ENCODE results near the gene ZNF804B. TPM values are rescaled to one million over a fixed set of nuclear protein-coding genes. Genes with fewer than 3 reads are reported as not detected.

Gene ZNF804B
- total RNA-seq, 1 donor from 2014 or later, result not detected

DNA sequence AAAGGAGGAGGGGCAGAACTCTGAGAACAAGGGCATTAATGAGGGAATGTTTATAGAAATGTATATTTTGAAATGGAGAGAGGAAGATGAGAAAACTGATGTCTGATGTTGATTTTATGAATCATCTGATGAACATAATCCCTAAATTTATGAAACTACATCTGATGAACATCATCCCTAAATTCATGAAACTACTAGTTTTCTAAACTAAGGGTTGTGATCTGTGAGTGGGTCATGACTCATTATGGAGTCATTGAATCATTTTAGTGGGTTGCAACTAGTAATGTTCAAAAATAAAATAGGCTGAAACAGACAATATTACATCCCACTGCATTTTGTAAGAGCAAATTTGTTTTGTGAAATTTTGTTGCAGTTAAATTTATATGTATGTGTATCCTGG lies 478.7 kb downstream of the ZNF804B start:
- TF ChIP-seq, protein P1, sequence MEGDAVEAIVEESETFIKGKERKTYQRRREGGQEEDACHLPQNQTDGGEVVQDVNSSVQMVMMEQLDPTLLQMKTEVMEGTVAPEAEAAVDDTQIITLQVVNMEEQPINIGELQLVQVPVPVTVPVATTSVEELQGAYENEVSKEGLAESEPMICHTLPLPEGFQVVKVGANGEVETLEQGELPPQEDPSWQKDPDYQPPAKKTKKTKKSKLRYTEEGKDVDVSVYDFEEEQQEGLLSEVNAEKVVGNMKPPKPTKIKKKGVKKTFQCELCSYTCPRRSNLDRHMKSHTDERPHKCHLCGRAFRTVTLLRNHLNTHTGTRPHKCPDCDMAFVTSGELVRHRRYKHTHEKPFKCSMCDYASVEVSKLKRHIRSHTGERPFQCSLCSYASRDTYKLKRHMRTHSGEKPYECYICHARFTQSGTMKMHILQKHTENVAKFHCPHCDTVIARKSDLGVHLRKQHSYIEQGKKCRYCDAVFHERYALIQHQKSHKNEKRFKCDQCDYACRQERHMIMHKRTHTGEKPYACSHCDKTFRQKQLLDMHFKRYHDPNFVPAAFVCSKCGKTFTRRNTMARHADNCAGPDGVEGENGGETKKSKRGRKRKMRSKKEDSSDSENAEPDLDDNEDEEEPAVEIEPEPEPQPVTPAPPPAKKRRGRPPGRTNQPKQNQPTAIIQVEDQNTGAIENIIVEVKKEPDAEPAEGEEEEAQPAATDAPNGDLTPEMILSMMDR (IDR thresholded peaks at IDR 0.05), result no peak
- no peak for TF ChIP-seq EZH2phosphoT487 (IDR thresholded peaks at IDR 0.05)
- Histone ChIP-seq H3K9ac (no peak overlapping the region), H3K27ac (no peak overlapping the region), H3K4me3 (no peak overlapping the region), H3K36me3 (no peaks in the 10 kb centered on the region), H3K27me3 (no peaks in the 10 kb centered on the region), H3K4me2 (no peak overlapping the region), H4K20me1 (ENCODE audit: low read depth) (no peaks in the 10 kb centered on the region), H2AFZ (replicated peaks) (no peak overlapping the region), H3K4me1 (peaks cover 3% of the 10 kb centered on the region), H3F3A (ENCODE audit: low read depth) (no peaks in the 10 kb centered on the region), H3K79me2 (ENCODE audit: low read depth) (no peaks in the 10 kb centered on the region), H3K9me3 (ENCODE audit: low read depth) (no peaks in the 10 kb centered on the region)
- no peak overlapping the region for H3K4me3 Mint-ChIP-seq
- no peaks in the 10 kb centered on the region for H3K4me1 Mint-ChIP-seq
- H3K9me3 Mint-ChIP-seq, result no peaks in the 10 kb centered on the region
- DNase-seq (ENCODE audit: low spot score), result no peak
- H3K27me3 Mint-ChIP-seq (ENCODE audit: insufficient read depth, low read depth), result no peaks in the 10 kb centered on the region
- no peaks in the 10 kb centered on the region for H3K36me3 Mint-ChIP-seq
- no peak overlapping the region for H3K27ac Mint-ChIP-seq

DNA sequence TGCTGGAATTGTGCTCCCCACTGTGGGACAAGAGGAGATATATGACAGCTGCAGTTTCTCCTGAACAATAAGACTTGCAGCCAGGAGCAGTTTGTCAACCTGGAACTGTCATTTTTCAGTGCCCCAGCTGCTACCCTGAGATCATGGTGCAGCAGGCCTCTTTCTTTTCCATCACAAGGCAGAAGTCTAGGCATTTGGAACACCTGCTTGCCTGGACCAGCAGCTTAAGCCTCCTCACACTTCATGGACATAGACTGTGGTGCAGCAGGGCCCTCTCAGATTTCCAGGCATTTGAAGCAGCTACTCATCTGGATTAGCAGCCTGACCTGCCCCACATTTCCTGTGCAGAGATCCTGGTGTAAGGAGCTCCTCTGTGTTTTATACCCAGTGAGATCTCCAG lies 486.7 kb downstream of the ZNF804B start:
- Mint-ChIP-seq H3K4me3 (no peak overlapping the region), H3K36me3 (no peaks in the 10 kb centered on the region), H3K9me3 (peaks cover 10% of the 10 kb centered on the region), H3K27ac (no peak overlapping the region), H3K27me3 (ENCODE audit: insufficient read depth, low read depth) (peaks cover 2% of the 10 kb centered on the region), H3K4me1 (no peaks in the 10 kb centered on the region)
- no peak overlapping the region for H2AFZ ChIP-seq (replicated peaks)
- no peaks in the 10 kb centered on the region for H3F3A ChIP-seq (ENCODE audit: low read depth)
- no peaks in the 10 kb centered on the region for H3K79me2 ChIP-seq (ENCODE audit: low read depth)
- no peak overlapping the region for H3K4me2 ChIP-seq
- no peak for DNase-seq (ENCODE audit: low spot score)
- H3K27ac ChIP-seq, result no peak overlapping the region
- no peak overlapping the region for H3K4me3 ChIP-seq
- TF ChIP-seq EZH2phosphoT487 (IDR thresholded peaks at IDR 0.05) (no peak), EZH2 (IDR thresholded peaks at IDR 0.05) (no peak)
- TF ChIP-seq, protein P1 (IDR thresholded peaks at IDR 0.05), result no peak
- H3K27me3 ChIP-seq, result no peaks in the 10 kb centered on the region
- H3K9me3 ChIP-seq (ENCODE audit: low read depth), result no peaks in the 10 kb centered on the region
- no peaks in the 10 kb centered on the region for H3K4me1 ChIP-seq
- no peak overlapping the region for H3K9ac ChIP-seq
- no peaks in the 10 kb centered on the region for H4K20me1 ChIP-seq (ENCODE audit: low read depth)
- H3K36me3 ChIP-seq, result no peaks in the 10 kb centered on the region

DNA sequence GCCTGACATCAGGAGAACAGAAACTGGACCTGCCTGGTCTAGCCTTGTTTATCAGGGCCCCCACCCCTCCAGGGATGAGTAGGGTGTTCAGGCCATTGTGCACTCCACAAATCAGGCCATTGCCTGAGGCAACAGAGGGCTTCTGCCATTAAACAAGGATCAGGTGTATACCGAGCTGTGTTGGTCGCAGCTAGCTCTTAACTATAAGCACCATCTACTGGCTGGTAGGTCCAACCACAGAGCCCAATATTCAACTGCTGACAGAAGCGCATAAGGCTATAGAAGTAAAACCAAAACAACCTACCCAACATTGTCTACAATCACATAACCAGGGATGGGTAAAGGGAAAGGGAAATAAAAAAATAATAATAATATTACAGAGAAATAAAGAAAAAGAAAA lies 487.7 kb downstream of the ZNF804B start:
- Histone ChIP-seq H3K36me3 (no peaks in the 10 kb centered on the region), H3F3A (ENCODE audit: low read depth) (no peaks in the 10 kb centered on the region), H3K9me3 (ENCODE audit: low read depth) (no peaks in the 10 kb centered on the region), H2AFZ (replicated peaks) (no peak overlapping the region), H3K4me2 (no peak overlapping the region), H3K9ac (no peak overlapping the region), H3K79me2 (ENCODE audit: low read depth) (no peaks in the 10 kb centered on the region), H4K20me1 (ENCODE audit: low read depth) (no peaks in the 10 kb centered on the region), H3K27me3 (no peaks in the 10 kb centered on the region), H3K4me1 (no peaks in the 10 kb centered on the region), H3K4me3 (no peak overlapping the region), H3K27ac (no peak overlapping the region)
- TF ChIP-seq EZH2phosphoT487 (IDR thresholded peaks at IDR 0.05) (no peak), EZH2 (IDR thresholded peaks at IDR 0.05) (no peak)
- TF ChIP-seq, protein P1 (IDR thresholded peaks at IDR 0.05), result no peak
- no peak overlapping the region for H3K27ac Mint-ChIP-seq
- peaks cover 2% of the 10 kb centered on the region for H3K27me3 Mint-ChIP-seq (ENCODE audit: insufficient read depth, low read depth)
- peaks cover 15% of the 10 kb centered on the region for H3K9me3 Mint-ChIP-seq
- H3K4me1 Mint-ChIP-seq, result no peaks in the 10 kb centered on the region
- DNase-seq (ENCODE audit: low spot score), result no peak
- no peaks in the 10 kb centered on the region for H3K36me3 Mint-ChIP-seq
- no peak overlapping the region for H3K4me3 Mint-ChIP-seq

Data from neural progenitor cell (in vitro differentiated cells).